OCI-LY1 (cell line): Measurements from ENCODE around the gene TSEN54.

Experiments
- EZH2 ChIP-seq: fragments of 200-600 bp; sonication (generic), shearing (Covaris generic); IDR thresholded peaks from 2 replicates; pipeline ENCODE4 v1.8.0; 2017; ENCODE audit warnings: borderline replicate concordance, mixed run types, mild to moderate bottlenecking, antibody characterized with exemption, low read length, moderate library complexity, mixed read lengths
- TF ChIP-seq, protein P1 (sequence below): fragments of 200-600 bp; sonication (generic), shearing (Covaris generic); IDR thresholded peaks from 2 replicates; pipeline ENCODE4 v1.5.1; 2017; ENCODE audit warnings: mild to moderate bottlenecking, antibody characterized with exemption, low read length, moderate library complexity, mixed read lengths

DNA sequence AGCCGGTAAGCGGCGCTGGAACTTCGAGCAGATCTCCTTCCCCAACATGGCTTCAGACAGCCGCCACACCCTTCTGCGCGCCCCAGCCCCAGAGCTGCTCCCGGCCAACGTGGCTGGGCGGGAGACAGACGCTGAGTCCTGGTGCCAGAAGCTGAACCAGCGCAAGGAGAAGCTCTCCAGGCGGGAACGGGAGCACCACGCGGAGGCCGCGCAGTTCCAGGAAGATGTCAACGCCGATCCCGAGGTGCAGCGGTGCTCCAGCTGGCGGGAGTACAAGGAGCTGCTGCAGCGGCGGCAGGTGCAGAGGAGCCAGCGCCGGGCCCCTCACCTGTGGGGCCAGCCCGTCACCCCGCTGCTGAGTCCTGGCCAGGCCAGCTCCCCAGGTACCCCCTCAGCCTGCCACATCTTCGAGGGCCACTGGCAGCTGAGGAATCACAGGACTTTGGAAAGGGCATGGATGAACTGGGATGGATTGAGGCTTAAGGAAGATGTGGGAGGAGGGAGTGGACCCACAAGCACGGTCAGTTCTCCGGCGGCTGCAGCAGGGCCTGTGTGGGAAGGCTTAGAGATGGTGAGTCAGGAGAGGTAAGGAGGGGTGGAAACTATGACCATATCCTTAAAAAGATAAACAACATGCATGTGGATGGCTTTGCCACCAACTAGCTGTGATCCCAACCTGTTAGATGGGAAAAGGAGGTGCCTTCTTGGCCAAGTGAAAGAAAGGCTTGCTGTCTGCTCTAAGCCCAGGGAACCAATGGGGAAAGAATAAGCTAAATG lies 5.8 kb downstream of the TSEN54 start:
- TF ChIP-seq, protein P1, sequence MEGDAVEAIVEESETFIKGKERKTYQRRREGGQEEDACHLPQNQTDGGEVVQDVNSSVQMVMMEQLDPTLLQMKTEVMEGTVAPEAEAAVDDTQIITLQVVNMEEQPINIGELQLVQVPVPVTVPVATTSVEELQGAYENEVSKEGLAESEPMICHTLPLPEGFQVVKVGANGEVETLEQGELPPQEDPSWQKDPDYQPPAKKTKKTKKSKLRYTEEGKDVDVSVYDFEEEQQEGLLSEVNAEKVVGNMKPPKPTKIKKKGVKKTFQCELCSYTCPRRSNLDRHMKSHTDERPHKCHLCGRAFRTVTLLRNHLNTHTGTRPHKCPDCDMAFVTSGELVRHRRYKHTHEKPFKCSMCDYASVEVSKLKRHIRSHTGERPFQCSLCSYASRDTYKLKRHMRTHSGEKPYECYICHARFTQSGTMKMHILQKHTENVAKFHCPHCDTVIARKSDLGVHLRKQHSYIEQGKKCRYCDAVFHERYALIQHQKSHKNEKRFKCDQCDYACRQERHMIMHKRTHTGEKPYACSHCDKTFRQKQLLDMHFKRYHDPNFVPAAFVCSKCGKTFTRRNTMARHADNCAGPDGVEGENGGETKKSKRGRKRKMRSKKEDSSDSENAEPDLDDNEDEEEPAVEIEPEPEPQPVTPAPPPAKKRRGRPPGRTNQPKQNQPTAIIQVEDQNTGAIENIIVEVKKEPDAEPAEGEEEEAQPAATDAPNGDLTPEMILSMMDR, result no peak
- TF ChIP-seq EZH2, result no peak
